ENCODE results near the gene RPL19. TPM values are rescaled to one million over a fixed set of nuclear protein-coding genes. Genes with fewer than 3 reads are reported as not detected.

RPL19 gene
- polyA plus RNA-seq (2013, experiment 1 of 4): 2,712 TPM
- polyA plus RNA-seq (2013, experiment 2 of 4): 2,640 TPM
- 3,021 TPM for polyA plus RNA-seq (2013, experiment 3 of 4)
- polyA plus RNA-seq (2013, experiment 4 of 4): 3,411 TPM

DNA sequence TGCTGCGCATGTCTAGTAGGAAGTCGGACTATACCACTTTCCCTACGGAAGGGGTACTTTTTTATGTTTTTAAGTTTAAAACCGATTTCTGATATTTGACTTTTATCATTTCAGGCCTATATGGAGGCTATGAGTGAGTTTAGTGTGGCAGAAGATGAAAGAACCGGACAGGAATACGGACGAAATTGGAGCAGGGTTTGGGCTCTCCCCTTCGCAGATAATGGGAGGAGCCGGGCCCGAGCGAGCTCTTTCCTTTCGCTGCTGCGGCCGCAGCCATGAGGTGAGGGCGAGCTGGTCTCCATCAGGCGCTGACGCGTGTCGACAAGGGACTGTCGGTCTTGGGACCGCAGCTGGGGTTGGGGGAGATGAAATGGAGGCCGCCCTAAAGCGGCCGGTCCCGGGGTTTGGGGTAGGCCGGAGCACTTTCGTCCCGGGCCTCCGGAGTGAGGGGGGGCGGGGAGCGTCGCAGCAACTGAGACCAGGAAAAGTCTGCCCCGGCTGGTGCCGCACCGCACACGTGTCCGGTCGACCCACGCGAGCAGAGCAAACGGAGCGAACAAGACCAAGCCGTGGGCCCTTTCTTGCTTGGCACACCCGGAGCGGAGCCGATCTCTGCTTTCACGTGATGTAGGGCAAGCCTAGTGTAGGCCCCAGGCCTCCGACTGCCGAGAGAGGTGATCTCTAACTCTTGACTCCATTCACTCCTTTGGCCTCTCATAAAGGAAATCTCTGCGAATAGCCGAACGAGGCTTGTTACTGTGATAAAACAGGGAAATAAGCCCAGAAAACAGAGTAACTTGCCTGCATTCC is at the start of gene RPL19:
RPL19 (plus strand) TSS at position 214 of the 810 bp plus-strand sequence; CDS start at position 276, 62 bp downstream.
- Histone ChIP-seq H3K4me3 (ENCODE audit: insufficient read depth, low read depth, low read length) (peak within 1 kb of the TSS; percentile 97), H3K36me3 (ENCODE audit: control insufficient read depth, insufficient read depth, low read length) (peaks cover 38% of the 10 kb centered on the region), H3K4me1 (ENCODE audit: control insufficient read depth, insufficient read depth, low read length) (peaks cover 24% of the 10 kb centered on the region), H3K27ac (ENCODE audit: insufficient read depth, low read depth, low read length, poor library complexity, severe bottlenecking) (peak within 1 kb of the TSS; percentile 98), H3K27me3 (ENCODE audit: control insufficient read depth, insufficient read depth, low read length, poor library complexity, severe bottlenecking) (no peaks in the 10 kb centered on the region), H3K9me3 (ENCODE audit: control insufficient read depth, low read length) (no peaks in the 10 kb centered on the region)
- 1% methylated on average over 52 of the region's 52 CpGs for WGBS, 2 experiments

DNA sequence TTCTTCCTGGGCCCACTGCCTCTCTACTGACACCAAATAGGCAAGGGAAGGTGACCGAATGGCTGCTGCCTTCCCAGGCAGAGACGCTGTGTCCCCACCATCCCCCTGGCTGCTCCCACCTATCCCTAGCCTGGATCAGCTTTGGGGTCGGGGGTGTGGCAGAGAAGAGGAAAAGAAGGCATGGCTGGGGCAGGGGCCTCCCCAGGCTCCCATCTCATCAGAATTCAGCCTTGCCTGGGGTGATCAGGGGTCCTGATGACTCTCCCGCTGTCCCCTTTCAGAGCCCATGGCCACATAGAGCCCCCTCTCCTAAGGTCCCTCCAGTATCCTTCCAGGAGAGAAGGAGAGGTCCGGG is 49.3 kb upstream of the RPL19 start:
- peak overlapping the region; percentile 48 for H3K4me3 ChIP-seq (ENCODE audit: insufficient read depth, low read depth, low read length)
- WGBS, 2 experiments: 11 to 23% methylated on average over 5 of the region's 5 CpGs
- H3K36me3 ChIP-seq (ENCODE audit: control insufficient read depth, insufficient read depth, low read length): no peaks in the 10 kb centered on the region

DNA sequence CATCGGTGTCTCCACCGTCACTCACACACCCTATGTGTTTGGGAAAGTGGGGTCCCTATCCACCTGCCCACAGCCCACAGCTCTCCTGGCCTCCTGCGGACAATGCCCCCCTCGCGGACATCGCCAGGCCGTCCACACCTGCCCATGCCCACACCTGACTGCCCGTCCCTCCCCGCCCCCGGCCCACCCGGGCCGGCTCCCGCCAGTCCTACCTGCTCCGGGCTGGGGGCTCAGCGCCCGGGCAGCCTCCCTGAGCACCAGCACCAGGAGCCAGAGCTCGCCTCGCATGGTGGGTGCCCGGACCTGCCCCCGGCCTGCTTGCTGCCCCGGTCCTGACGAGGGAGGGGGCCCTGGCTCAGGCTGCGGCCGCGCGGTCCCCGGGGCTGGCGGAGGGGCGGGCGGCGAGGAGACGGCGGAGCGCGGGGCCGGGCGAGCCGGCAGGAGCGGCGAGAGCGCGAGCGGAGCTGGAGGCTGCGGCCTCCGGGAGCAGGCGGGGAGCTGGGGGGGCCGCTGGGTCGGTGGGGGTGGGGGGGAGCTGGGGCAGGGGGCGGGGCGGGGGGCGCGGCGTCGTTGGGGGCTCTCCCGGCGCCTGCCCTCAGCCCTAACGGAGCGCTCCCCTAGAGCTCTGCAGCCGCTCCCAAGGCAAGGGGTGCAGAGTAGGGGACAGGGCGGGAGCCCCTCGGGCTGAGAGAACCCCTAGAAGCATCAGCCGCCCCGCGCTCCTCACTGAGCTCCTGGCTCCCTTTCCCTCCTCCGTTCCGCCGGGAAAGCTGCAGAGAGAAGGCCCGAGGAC is 48.7 kb upstream of the RPL19 start, which contains the start of gene PLXDC1:
PLXDC1 (minus strand) TSS at position 488 of the 793 bp plus-strand sequence; CDS start at position 288, 200 bp downstream.
- 1 to 2% methylated on average over 56 to 66 of the region's 68 CpGs for WGBS, 2 experiments
- Histone ChIP-seq H3K27ac (ENCODE audit: insufficient read depth, low read depth, low read length, poor library complexity, severe bottlenecking) (no peak within 1 kb of the TSS), H3K4me1 (ENCODE audit: control insufficient read depth, insufficient read depth, low read length) (no peaks in the 10 kb centered on the region), H3K4me3 (ENCODE audit: insufficient read depth, low read depth, low read length) (peak within 1 kb of the TSS; percentile 87), H3K27me3 (ENCODE audit: control insufficient read depth, insufficient read depth, low read length, poor library complexity, severe bottlenecking) (peaks cover 41% of the 10 kb centered on the region), H3K9me3 (ENCODE audit: control insufficient read depth, low read length) (no peaks in the 10 kb centered on the region), H3K36me3 (ENCODE audit: control insufficient read depth, insufficient read depth, low read length) (no peaks in the 10 kb centered on the region)

More for the DNA sequence above, 49.3 kb upstream of the RPL19 start:
- Histone ChIP-seq H3K4me1 (ENCODE audit: control insufficient read depth, insufficient read depth, low read length) (no peaks in the 10 kb centered on the region), H3K9me3 (ENCODE audit: control insufficient read depth, low read length) (no peaks in the 10 kb centered on the region), H3K27ac (ENCODE audit: insufficient read depth, low read depth, low read length, poor library complexity, severe bottlenecking) (no peak overlapping the region), H3K27me3 (ENCODE audit: control insufficient read depth, insufficient read depth, low read length, poor library complexity, severe bottlenecking) (peaks cover 41% of the 10 kb centered on the region)

DNA sequence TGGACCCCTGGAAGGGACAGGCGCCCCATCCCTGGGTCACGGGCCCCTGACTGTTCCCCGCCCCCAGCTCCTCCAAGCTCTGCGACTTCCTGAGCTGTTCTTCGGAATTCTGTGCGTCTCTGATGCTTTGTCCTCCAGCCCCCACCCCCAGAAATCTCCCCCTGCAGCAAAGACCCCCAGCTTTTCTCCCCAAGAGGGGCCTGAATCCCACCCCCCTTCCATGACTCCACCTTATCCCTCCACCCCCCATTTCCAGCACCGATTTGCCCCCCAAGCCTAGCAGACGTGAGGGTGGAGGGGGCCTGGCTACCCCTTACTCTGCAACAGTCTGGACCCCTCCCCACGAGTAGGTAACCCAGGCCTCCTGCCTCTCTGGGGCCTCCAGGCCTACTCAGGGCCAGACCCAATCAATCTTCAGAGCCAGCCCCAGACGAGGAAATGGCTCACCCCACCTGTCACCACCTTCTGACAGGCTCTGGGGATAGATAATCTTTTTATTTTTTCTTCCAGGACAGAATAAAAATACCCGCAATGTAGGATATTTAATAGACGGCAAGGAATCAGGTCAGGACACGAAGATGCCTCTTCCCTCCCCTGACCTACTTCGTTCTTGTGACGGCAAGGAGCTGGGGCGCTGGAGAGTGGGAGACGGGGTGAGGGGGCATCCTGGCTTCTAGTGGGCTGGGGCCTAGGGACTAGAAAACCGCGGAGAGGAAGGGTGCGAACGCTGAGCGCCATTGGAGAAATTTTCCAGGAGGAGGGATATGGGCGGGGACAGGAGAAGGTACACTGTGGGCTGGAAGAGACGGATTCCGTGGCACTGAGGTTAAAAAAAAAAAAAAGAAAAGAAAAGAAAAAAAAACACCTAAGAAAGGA is 47.9 kb upstream of the RPL19 start:
- H3K27ac ChIP-seq (ENCODE audit: insufficient read depth, low read depth, low read length, poor library complexity, severe bottlenecking): no peak overlapping the region
- peaks cover 41% of the 10 kb centered on the region for H3K27me3 ChIP-seq (ENCODE audit: control insufficient read depth, insufficient read depth, low read length, poor library complexity, severe bottlenecking)
- peak overlapping the region; percentile 87 for H3K4me3 ChIP-seq (ENCODE audit: insufficient read depth, low read depth, low read length)
- H3K9me3 ChIP-seq (ENCODE audit: control insufficient read depth, low read length): no peaks in the 10 kb centered on the region
- WGBS, 2 experiments: 10 to 16% methylated on average over 24 to 25 of the region's 25 CpGs
- H3K4me1 ChIP-seq (ENCODE audit: control insufficient read depth, insufficient read depth, low read length): no peaks in the 10 kb centered on the region
- no peaks in the 10 kb centered on the region for H3K36me3 ChIP-seq (ENCODE audit: control insufficient read depth, insufficient read depth, low read length)

DNA sequence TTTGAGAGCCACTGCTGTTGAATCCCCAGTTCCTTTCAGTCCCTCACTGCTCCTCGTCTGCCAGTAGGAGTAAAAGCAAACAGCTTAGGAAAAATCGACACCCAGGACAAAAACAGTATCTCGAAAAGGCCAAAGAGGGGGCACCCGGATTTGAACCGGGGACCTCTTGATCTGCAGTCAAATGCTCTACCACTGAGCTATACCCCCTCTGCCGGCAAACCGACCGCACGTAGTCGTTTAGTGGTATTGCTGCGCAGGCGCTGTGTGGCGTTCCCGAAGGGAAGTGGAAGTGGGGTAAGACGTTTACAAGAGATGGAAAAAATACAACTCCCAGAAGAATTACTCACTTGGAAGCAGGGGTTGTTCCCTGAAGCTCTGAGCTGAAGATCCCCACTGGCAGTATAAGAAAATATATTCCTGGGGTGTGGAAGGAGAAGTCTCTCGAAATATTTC is 46.5 kb upstream of the RPL19 start:
- WGBS, 2 experiments: 0 to 1% methylated on average over 13 to 16 of the region's 16 CpGs
- H3K4me1 ChIP-seq (ENCODE audit: control insufficient read depth, insufficient read depth, low read length): no peaks in the 10 kb centered on the region
- no peaks in the 10 kb centered on the region for H3K36me3 ChIP-seq (ENCODE audit: control insufficient read depth, insufficient read depth, low read length)
- peak overlapping the region; percentile 87 for H3K4me3 ChIP-seq (ENCODE audit: insufficient read depth, low read depth, low read length)
- H3K27ac ChIP-seq (ENCODE audit: insufficient read depth, low read depth, low read length, poor library complexity, severe bottlenecking): no peak overlapping the region
- peaks cover 41% of the 10 kb centered on the region for H3K27me3 ChIP-seq (ENCODE audit: control insufficient read depth, insufficient read depth, low read length, poor library complexity, severe bottlenecking)
- H3K9me3 ChIP-seq (ENCODE audit: control insufficient read depth, low read length): no peaks in the 10 kb centered on the region

DNA sequence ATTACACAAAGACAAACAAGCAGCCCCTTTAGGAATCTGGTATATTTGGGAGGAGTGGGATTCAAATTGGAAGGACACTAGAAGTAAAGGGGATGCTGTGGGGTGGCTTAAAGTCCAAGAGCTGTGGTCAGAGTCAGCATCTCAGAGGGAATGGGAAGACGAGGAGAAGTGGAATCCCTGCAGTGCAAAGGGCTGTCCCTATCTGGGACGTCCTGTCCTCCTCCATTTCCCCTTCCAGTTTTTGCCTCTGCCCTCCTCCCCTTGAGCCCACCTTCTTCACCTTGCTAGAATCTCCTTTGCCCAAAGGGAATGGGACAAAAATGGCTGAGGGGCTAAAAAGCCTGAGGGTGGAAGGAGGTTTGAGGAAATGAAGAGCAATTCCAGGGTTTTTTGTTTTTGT is 44.4 kb upstream of the RPL19 start:
- peaks cover 21% of the 10 kb centered on the region for H3K27me3 ChIP-seq (ENCODE audit: control insufficient read depth, insufficient read depth, low read length, poor library complexity, severe bottlenecking)
- WGBS, 2 experiments: 54 to 59% methylated on average over 2 of the region's 2 CpGs
- no peak overlapping the region for H3K27ac ChIP-seq (ENCODE audit: insufficient read depth, low read depth, low read length, poor library complexity, severe bottlenecking)
- H3K4me3 ChIP-seq (ENCODE audit: insufficient read depth, low read depth, low read length): no peak overlapping the region
- no peaks in the 10 kb centered on the region for H3K36me3 ChIP-seq (ENCODE audit: control insufficient read depth, insufficient read depth, low read length)
- no peaks in the 10 kb centered on the region for H3K4me1 ChIP-seq (ENCODE audit: control insufficient read depth, insufficient read depth, low read length)
- H3K9me3 ChIP-seq (ENCODE audit: control insufficient read depth, low read length): no peaks in the 10 kb centered on the region

DNA sequence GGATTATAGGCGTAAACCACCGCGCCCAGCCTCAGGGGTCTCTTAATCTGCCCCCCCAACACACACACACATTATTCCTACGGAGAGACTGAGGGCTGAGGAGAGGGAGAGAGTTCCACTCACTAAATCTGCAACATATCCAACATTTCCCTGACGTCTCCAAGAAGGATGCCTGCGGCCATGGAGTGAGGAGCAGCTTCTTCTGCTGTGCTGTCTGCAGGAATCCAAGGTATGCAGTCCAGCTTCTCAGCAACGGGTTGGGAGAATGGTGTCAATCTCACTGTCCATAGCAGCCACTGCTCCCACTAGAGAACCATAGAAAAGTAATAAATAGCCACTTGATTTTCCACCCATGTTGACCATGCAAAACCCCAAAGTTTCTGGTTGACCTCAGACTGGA is 43.6 kb upstream of the RPL19 start:
- Histone ChIP-seq H3K4me1 (ENCODE audit: control insufficient read depth, insufficient read depth, low read length) (no peaks in the 10 kb centered on the region), H3K4me3 (ENCODE audit: insufficient read depth, low read depth, low read length) (no peak overlapping the region), H3K9me3 (ENCODE audit: control insufficient read depth, low read length) (no peaks in the 10 kb centered on the region), H3K27ac (ENCODE audit: insufficient read depth, low read depth, low read length, poor library complexity, severe bottlenecking) (no peak overlapping the region), H3K36me3 (ENCODE audit: control insufficient read depth, insufficient read depth, low read length) (no peaks in the 10 kb centered on the region), H3K27me3 (ENCODE audit: control insufficient read depth, insufficient read depth, low read length, poor library complexity, severe bottlenecking) (peaks cover 12% of the 10 kb centered on the region)
- WGBS, 2 experiments: 86 to 88% methylated on average over 7 of the region's 7 CpGs

DNA sequence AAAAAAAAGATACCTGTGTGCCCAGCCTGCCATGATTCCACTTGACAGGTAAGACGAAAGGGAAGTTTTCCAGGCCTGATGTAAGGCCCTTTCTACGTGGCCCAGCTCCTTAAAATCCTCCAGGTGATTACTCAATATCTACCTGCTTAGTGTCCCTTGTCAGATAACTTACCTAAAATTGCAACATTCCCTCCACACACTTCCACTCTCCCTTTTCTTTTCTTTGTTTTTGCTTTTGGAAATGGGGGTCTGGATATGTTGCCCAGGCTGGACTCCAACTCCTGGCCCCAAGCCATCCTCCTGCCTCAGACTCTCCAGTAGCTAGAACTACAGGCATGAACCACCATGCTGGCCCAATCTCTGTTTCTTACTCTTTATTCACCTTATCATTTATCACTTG is 41.5 kb upstream of the RPL19 start:
- no peaks in the 10 kb centered on the region for H3K36me3 ChIP-seq (ENCODE audit: control insufficient read depth, insufficient read depth, low read length)
- 93 to 94% methylated on average over 2 of the region's 2 CpGs for WGBS, 2 experiments
- H3K9me3 ChIP-seq (ENCODE audit: control insufficient read depth, low read length): no peaks in the 10 kb centered on the region
- no peaks in the 10 kb centered on the region for H3K27me3 ChIP-seq (ENCODE audit: control insufficient read depth, insufficient read depth, low read length, poor library complexity, severe bottlenecking)
- no peak overlapping the region for H3K4me3 ChIP-seq (ENCODE audit: insufficient read depth, low read depth, low read length)
- no peaks in the 10 kb centered on the region for H3K4me1 ChIP-seq (ENCODE audit: control insufficient read depth, insufficient read depth, low read length)
- H3K27ac ChIP-seq (ENCODE audit: insufficient read depth, low read depth, low read length, poor library complexity, severe bottlenecking): no peak overlapping the region

DNA sequence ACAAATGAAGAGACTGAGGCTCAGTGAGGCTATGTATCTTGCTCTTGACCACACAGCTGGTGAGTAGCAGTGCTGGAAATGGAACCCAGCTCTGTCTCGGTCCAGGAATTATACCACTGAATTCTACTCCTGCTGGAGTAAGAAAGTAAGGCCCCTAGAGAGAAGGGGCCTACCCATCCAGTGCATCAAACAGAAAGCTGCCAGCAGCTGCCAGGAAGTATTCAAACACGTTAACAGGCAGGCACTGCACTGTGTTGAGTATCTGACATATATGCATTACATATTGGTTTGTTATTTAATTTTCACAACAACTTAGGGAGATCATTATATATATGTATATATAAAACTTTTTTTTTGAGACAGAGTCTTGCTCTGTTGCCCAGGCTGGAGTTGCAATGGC is 38.1 kb upstream of the RPL19 start:
- Histone ChIP-seq H3K27me3 (ENCODE audit: control insufficient read depth, insufficient read depth, low read length, poor library complexity, severe bottlenecking) (peaks cover 21% of the 10 kb centered on the region), H3K4me1 (ENCODE audit: control insufficient read depth, insufficient read depth, low read length) (no peaks in the 10 kb centered on the region), H3K36me3 (ENCODE audit: control insufficient read depth, insufficient read depth, low read length) (no peaks in the 10 kb centered on the region), H3K9me3 (ENCODE audit: control insufficient read depth, low read length) (no peaks in the 10 kb centered on the region), H3K4me3 (ENCODE audit: insufficient read depth, low read depth, low read length) (no peak overlapping the region), H3K27ac (ENCODE audit: insufficient read depth, low read depth, low read length, poor library complexity, severe bottlenecking) (no peak overlapping the region)
- WGBS, 2 experiments: 97 to 98% methylated on average over 2 of the region's 2 CpGs

All from ectodermal cell (in vitro differentiated cells).